Measurements from ENCODE around the gene COX6B2. TPM values are rescaled to one million over a fixed set of nuclear protein-coding genes. Genes with fewer than 3 reads are reported as not detected.
A peak's percentile ranks its signal among the peaks of the same experiment; 100 is the strongest.

The COX6B2 gene
- total RNA-seq, 4 donors from 2014 or later, result not detected

- peaks cover 67% of the 10 kb centered on the region for H3K27me3 ChIP-seq
- H3K4me3 ChIP-seq, result no peak overlapping the region
- H3K4me1 ChIP-seq, result peaks cover 0 to 44% (median 17%) of the 10 kb centered on the region in 3 donors
- no peak for ATAC-seq
- WGBS, 2 donors (ENCODE audit: low coverage in 1 of 2), result 64 to 85% methylated on average over 7 to 9 of the region's 11 CpGs
- no peaks in the 10 kb centered on the region for H3K9me3 ChIP-seq
- no peak overlapping the region for H3K27ac ChIP-seq
- TF ChIP-seq CTCF (IDR thresholded peaks at IDR 0.05), result no peak
- TF ChIP-seq POLR2AphosphoS5 (IDR thresholded peaks at IDR 0.05), result no peak
- TF ChIP-seq EP300 (IDR thresholded peaks at IDR 0.05), result no peak
- no peak for TF ChIP-seq POLR2A (IDR thresholded peaks at IDR 0.05)
- peaks cover 0 to 22% of the 10 kb centered on the region in 2 donors for H3K36me3 ChIP-seq
Observed at GRCh38 chr19:55350620-55351315, 3.8 kb downstream of the COX6B2 start.

- TF ChIP-seq CTCF (IDR thresholded peaks at IDR 0.05), result no peak
- H3K27ac ChIP-seq, result no peak overlapping the region
- peaks cover 0 to 36% of the 10 kb centered on the region in 2 donors for H3K36me3 ChIP-seq
- 62 to 93% methylated on average over 3 to 7 of the region's 22 CpGs for WGBS, 2 donors (ENCODE audit: low coverage in 1 of 2)
- H3K4me3 ChIP-seq, result no peak overlapping the region
- peaks cover 45% of the 10 kb centered on the region for H3K27me3 ChIP-seq
- peaks cover 0 to 34% (median 5%) of the 10 kb centered on the region in 3 donors for H3K4me1 ChIP-seq
- ATAC-seq, result no peak
- no peaks in the 10 kb centered on the region for H3K9me3 ChIP-seq
Observed at GRCh38 chr19:55348317-55349034, 6.0 kb downstream of the COX6B2 start.

GRCh38 chr19:55347442-55348009 lies 7.0 kb downstream of the COX6B2 start:
- no peak for ATAC-seq
- Histone ChIP-seq H3K36me3 (peaks cover 0 to 45% of the 10 kb centered on the region in 2 donors), H3K9me3 (no peaks in the 10 kb centered on the region), H3K4me3 (no peak overlapping the region), H3K27ac (peak overlapping the region in 1 of 4 donors; percentile 62), H3K27me3 (peaks cover 36% of the 10 kb centered on the region), H3K4me1 (peaks cover 0 to 26% (median 0%) of the 10 kb centered on the region in 3 donors)
- no peak for TF ChIP-seq POLR2A (IDR thresholded peaks at IDR 0.05)
- no peak for TF ChIP-seq CTCF (IDR thresholded peaks at IDR 0.05)
- no CpG with 5 or more reads among the region's 10 CpGs for WGBS, 2 donors (ENCODE audit: low coverage in 1 of 2)

- TF ChIP-seq CTCF (IDR thresholded peaks at IDR 0.05), result no peak
- no peak for TF ChIP-seq EP300 (IDR thresholded peaks at IDR 0.05)
- no peak for TF ChIP-seq POLR2AphosphoS5 (IDR thresholded peaks at IDR 0.05)
- TF ChIP-seq POLR2A (IDR thresholded peaks at IDR 0.05), result no peak
- H3K9me3 ChIP-seq, result no peaks in the 10 kb centered on the region
- H3K4me1 ChIP-seq, result peaks cover 0 to 29% (median 0%) of the 10 kb centered on the region in 3 donors
- no peak overlapping the region for H3K4me3 ChIP-seq
- peaks cover 29% of the 10 kb centered on the region for H3K27me3 ChIP-seq
- H3K27ac ChIP-seq, result peak overlapping the region in 1 of 4 donors; percentile 62
- ATAC-seq, result peak; percentile 39
- WGBS, 2 donors (ENCODE audit: low coverage in 1 of 2), result no CpG with 5 or more reads among the region's 41 CpGs
- peaks cover 0 to 52% of the 10 kb centered on the region in 2 donors for H3K36me3 ChIP-seq
Observed at GRCh38 chr19:55346725-55347441, 7.6 kb downstream of the COX6B2 start.
